Epidermal melanocyte (primary cell): ENCODE data around the gene PNMA6F.
"Not testable (repeated sequence)": the region's sequence is repeated elsewhere in the genome, so short reads cannot be mapped to it uniquely, and the experiment has no call there.

Experiments used
- DNase-seq: peaks from one replicate; pipeline ENCODE4 v3.0.0; 2011; ENCODE audit warnings: low spot score; ENCODE audit not compliant: insufficient read length

Gene PNMA6F

GRCh38 chrX:153336121-153336894 lies 14.7 kb upstream of the PNMA6F start:
- no peak for DNase-seq

GRCh38 chrX:153334654-153335295 lies 13.2 kb upstream of the PNMA6F start:
- DNase-seq = no peak

- peak; percentile 44 for DNase-seq
Observed at GRCh38 chrX:153333821-153334653, 12.5 kb upstream of the PNMA6F start, which contains the start of gene ZNF275. Gene ZNF275, plus strand, starts transcription at chrX:153334153. Its CDS starts 2,527 bp downstream, at chrX:153336680.

GRCh38 chrX:153333266-153333665 lies 11.7 kb upstream of the PNMA6F start:
- DNase-seq = no peak

- no peak for DNase-seq
Observed at GRCh38 chrX:153327561-153327960, 6.0 kb upstream of the PNMA6F start.

- DNase-seq = no peak
Observed at GRCh38 chrX:153320555-153321184, 897 bp downstream of the PNMA6F start.

- not testable (repeated sequence) for DNase-seq
Observed at GRCh38 chrX:153320047-153320443, 1.5 kb downstream of the PNMA6F start.

GRCh38 chrX:153319295-153320046 lies 2.1 kb downstream of the PNMA6F start:
- DNase-seq = no peak

- DNase-seq = no peak
Observed at GRCh38 chrX:153318811-153319210, 2.8 kb downstream of the PNMA6F start.

GRCh38 chrX:153317996-153318722 lies 3.4 kb downstream of the PNMA6F start:
- DNase-seq = no peak

GRCh38 chrX:153317306-153317705 lies 4.3 kb downstream of the PNMA6F start:
- DNase-seq = no peak

- DNase-seq = no peak
Observed at GRCh38 chrX:153312842-153313241, 8.7 kb downstream of the PNMA6F start.

GRCh38 chrX:153312041-153312440 lies 9.5 kb downstream of the PNMA6F start:
- no peak for DNase-seq

GRCh38 chrX:153310901-153311300 lies 10.7 kb downstream of the PNMA6F start:
- no peak for DNase-seq

GRCh38 chrX:153307276-153308178 lies 14.0 kb downstream of the PNMA6F start:
- DNase-seq = no peak

- DNase-seq = no peak
Observed at GRCh38 chrX:153306527-153307115, 14.9 kb downstream of the PNMA6F start.

GRCh38 chrX:153305972-153306371 lies 15.6 kb downstream of the PNMA6F start:
- no peak for DNase-seq

- no peak for DNase-seq
Observed at GRCh38 chrX:153304988-153305736, 16.4 kb downstream of the PNMA6F start.
